Esophagus squamous epithelium (tissue), 5 donors: Measurements from ENCODE around the gene OBP2A. TPM values are rescaled to one million over a fixed set of nuclear protein-coding genes. Genes with fewer than 3 reads are reported as not detected.

Experiments
- DNase-seq: peaks from one replicate; lab custom pipeline; 2025; lab: John Stamatoyannopoulos, UW
- H3K27ac ChIP-seq, 4 donors: fragments of 200-600 bp; sonication (generic); one replicate each; pipeline ENCODE4 v1.5.1; 2016 to 2019; ENCODE audit warnings: mild to moderate bottlenecking in 1 of 4
- H3K27me3 ChIP-seq, 4 donors: fragments of 200-600 bp; sonication (generic); 1 replicate in 3 of 4; 2 replicates in 1 of 4; pipeline versions ENCODE4 v1.5.1 to v1.6.0; 2017 to 2021; ENCODE audit warnings: antibody characterized with exemption in 1 of 4
- H3K36me3 ChIP-seq, 3 donors: fragments of 200-600 bp; sonication (generic); one replicate each; pipeline ENCODE4 v1.5.1; 2016 to 2019
- H3K4me1 ChIP-seq, 3 donors: fragments of 200-600 bp; sonication (generic); one replicate each; pipeline ENCODE4 v1.5.1; 2017 to 2019
- H3K4me3 ChIP-seq, 4 donors: fragments of 200-600 bp; sonication (generic); 1 replicate in 3 of 4; 2 replicates in 1 of 4; pipeline ENCODE4 v1.5.1; 2016 to 2019; ENCODE audit warnings: mild to moderate bottlenecking in 2 of 4, moderate library complexity in 1 of 4
- H3K9me3 ChIP-seq, 3 donors: fragments of 200-600 bp; sonication (generic); one replicate each; pipeline ENCODE4 v1.5.1; 2016 to 2019
- POLR2A ChIP-seq, 4 donors: fragments of 450-650 bp; IDR thresholded peaks; one replicate each; pipeline ENCODE4 v1.6.1; 2017; ENCODE audit warnings: antibody characterized with exemption in 4 of 4, mild to moderate bottlenecking in 4 of 4, moderate library complexity in 3 of 4
- WGBS, 2 donors: methylation state at CpG; one replicate each; pipeline ENCODE4 v1.1.5; 2018; 5-methylcytosine and 5-hydroxymethylcytosine counted together
- intact Hi-C: fragments of 100-400 bp; cut with DNase I; formaldehyde crosslinking; loops from one replicate; pipeline ENCODE4 v1.15.0; 2022
- total RNA-seq, 4 donors: library from RNA; depleted of rRNA; stranded (reverse); fragments of >200 nt; gene quantifications; one replicate each; pipeline ENCODE4 v1.1.0, GENCODE V29; 2016
- TF ChIP-seq, protein P1 (sequence below), 6 experiments: fragments of 450-650 bp in 4 of 6; fragments of 200-600 bp in 2 of 6; sonication (generic) in 2 of 6; IDR thresholded peaks; one replicate each; pipeline ENCODE4 v1.5.1; 2016 to 2019; ENCODE audit warnings: antibody characterized with exemption in 6 of 6, mild to moderate bottlenecking in 4 of 6, moderate library complexity in 4 of 6
- donor health status: DM: yes; HTN: yes; CAD: no.

Gene OBP2A
- total RNA-seq, 4 donors from 2014 or later, result not detected

GRCh38 chr9:135579889-135580660, 34.1 kb downstream of the OBP2A start:
- 62 to 79% methylated on average over 10 of the region's 10 CpGs for WGBS, 2 donors
- H3K4me3 ChIP-seq, result no peak overlapping the region
- no peak for DNase-seq
- no peak overlapping the region for H3K27ac ChIP-seq
- TF ChIP-seq POLR2A (IDR thresholded peaks at IDR 0.05), result no peak
- TF ChIP-seq, protein P1, sequence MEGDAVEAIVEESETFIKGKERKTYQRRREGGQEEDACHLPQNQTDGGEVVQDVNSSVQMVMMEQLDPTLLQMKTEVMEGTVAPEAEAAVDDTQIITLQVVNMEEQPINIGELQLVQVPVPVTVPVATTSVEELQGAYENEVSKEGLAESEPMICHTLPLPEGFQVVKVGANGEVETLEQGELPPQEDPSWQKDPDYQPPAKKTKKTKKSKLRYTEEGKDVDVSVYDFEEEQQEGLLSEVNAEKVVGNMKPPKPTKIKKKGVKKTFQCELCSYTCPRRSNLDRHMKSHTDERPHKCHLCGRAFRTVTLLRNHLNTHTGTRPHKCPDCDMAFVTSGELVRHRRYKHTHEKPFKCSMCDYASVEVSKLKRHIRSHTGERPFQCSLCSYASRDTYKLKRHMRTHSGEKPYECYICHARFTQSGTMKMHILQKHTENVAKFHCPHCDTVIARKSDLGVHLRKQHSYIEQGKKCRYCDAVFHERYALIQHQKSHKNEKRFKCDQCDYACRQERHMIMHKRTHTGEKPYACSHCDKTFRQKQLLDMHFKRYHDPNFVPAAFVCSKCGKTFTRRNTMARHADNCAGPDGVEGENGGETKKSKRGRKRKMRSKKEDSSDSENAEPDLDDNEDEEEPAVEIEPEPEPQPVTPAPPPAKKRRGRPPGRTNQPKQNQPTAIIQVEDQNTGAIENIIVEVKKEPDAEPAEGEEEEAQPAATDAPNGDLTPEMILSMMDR (IDR thresholded peaks at IDR 0.05), result no peak
- no peaks in the 10 kb centered on the region for H3K9me3 ChIP-seq
- intact Hi-C loops, result no loop called here
- H3K27me3 ChIP-seq, result peaks cover 0 to 51% (median 0%) of the 10 kb centered on the region in 4 donors
- no peaks in the 10 kb centered on the region for H3K4me1 ChIP-seq
- no peaks in the 10 kb centered on the region for H3K36me3 ChIP-seq

DNA sequence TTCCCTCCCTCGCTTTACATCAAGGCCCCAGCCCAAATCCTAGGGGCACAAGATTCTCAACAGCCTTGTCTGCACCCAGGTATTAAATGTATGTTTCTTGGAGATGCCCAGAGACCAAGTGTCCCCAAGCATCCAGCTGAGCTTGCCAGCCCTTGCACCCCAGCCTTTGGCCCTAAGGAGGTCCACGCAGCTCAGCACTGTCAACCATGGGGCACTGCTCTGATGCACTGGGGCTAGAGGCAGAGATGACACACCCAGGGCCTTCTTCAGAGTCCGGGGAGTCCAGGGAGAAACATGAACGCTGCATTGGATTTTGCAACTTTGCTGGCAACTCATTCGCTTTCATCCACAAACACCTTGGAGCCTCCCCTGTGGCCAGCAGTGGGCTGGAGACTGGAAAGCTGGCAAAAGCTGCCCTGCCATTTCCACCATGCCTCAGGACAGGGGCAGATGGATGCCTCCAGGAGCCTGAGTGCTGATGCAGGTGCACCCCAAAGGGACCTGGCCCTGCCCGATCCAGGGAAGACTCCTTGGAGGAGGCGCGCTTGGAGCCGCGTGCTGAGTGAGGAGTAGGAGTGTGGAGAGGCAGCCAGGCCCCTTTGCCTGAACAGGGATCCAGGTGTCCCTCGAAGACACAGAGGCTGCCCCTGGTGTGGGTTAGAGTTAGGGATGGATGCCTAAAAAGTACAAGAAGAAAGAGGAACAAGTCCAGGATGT, 34.9 kb downstream of the OBP2A start:
- no peaks in the 10 kb centered on the region for H3K4me1 ChIP-seq
- intact Hi-C loops, result no loop called here
- H3K36me3 ChIP-seq, result no peaks in the 10 kb centered on the region
- no peak overlapping the region for H3K27ac ChIP-seq
- 73 to 89% methylated on average over 2 to 3 of the region's 11 CpGs for WGBS, 2 donors
- TF ChIP-seq POLR2A (IDR thresholded peaks at IDR 0.05), result no peak
- TF ChIP-seq, protein P1 (IDR thresholded peaks at IDR 0.05), result no peak
- peaks cover 0 to 53% (median 0%) of the 10 kb centered on the region in 4 donors for H3K27me3 ChIP-seq
- H3K9me3 ChIP-seq, result no peaks in the 10 kb centered on the region
- no peak overlapping the region for H3K4me3 ChIP-seq
- no peak for DNase-seq

GRCh38 chr9:135581636-135582426, 35.9 kb downstream of the OBP2A start:
- TF ChIP-seq, protein P1 (IDR thresholded peaks at IDR 0.05), result no peak
- no peak for TF ChIP-seq POLR2A (IDR thresholded peaks at IDR 0.05)
- H3K9me3 ChIP-seq, result no peaks in the 10 kb centered on the region
- H3K27ac ChIP-seq, result no peak overlapping the region
- no peak for DNase-seq
- H3K4me1 ChIP-seq, result no peaks in the 10 kb centered on the region
- intact Hi-C loops, result no loop called here
- peaks cover 0 to 62% (median 0%) of the 10 kb centered on the region in 4 donors for H3K27me3 ChIP-seq
- no peak overlapping the region for H3K4me3 ChIP-seq
- WGBS, 2 donors, result 83 to 84% methylated on average over 12 of the region's 18 CpGs
- H3K36me3 ChIP-seq, result no peaks in the 10 kb centered on the region

DNA sequence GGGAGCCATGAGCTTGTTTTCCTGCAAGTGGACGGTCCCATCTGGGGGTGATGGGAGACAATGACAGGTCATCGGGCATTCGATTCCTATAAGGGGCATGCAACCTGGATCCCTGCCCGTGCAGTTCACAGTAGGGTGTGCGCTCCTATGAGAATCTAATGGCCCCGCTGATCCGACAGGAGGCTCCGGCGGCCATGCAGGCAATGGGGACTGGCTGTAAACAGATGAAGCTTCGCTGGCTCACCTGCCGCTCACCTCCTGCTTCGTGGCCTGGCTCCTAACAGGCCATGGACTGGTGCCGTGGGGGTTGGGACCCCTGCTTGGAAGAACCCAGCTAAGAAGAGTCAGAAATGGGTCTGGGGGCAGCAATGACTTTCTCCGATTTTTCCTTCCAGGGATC, 36.6 kb downstream of the OBP2A start:
- Histone ChIP-seq H3K4me3 (no peak overlapping the region), H3K27ac (no peak overlapping the region), H3K9me3 (no peaks in the 10 kb centered on the region), H3K27me3 (peaks cover 0 to 60% (median 0%) of the 10 kb centered on the region in 4 donors), H3K4me1 (no peaks in the 10 kb centered on the region), H3K36me3 (no peaks in the 10 kb centered on the region)
- no peak for DNase-seq
- 93 to 95% methylated on average over 4 to 12 of the region's 14 CpGs for whole genome bisulfite sequencing, 2 donors
- intact Hi-C loops, result no loop called here
- no peak for TF ChIP-seq POLR2A (IDR thresholded peaks at IDR 0.05)
- TF ChIP-seq, protein P1 (IDR thresholded peaks at IDR 0.05), result no peak
